CD4-positive, alpha-beta T cell (primary cell): Measurements from ENCODE around the gene PVALEF. TPM values are rescaled to one million over a fixed set of nuclear protein-coding genes. Genes with fewer than 3 reads are reported as not detected.

Experiments used
- ATAC-seq: fragments of 200-7000 bp; cut with Tn5 transposase; one replicate; pipeline ENCODE4 v1.10.0; 2022; ENCODE audit warnings: mild to moderate bottlenecking; ENCODE audit not compliant: poor library complexity
- CTCF ChIA-PET: fragments of 350-600 bp; sonication (Branson Sonifier 250); formaldehyde crosslinking; loops from one replicate; lab custom pipeline; 2021; ENCODE audit warnings: antibody characterized with exemption, inconsistent platforms; lab: Charles Lee
- POLR2A ChIA-PET: fragments of 350-600 bp; sonication (Branson Sonifier 250); formaldehyde crosslinking; loops from one replicate; lab custom pipeline; 2021; ENCODE audit warnings: antibody characterized with exemption, inconsistent platforms; lab: Charles Lee
- DNase-seq, 14 experiments: peaks; one replicate each; pipeline ENCODE4 v3.0.0-alpha.2; 2013 to 2020; ENCODE audit warnings: mixed read lengths in 2 of 14
- H3K27ac ChIP-seq, 2 donors: one replicate each; pipeline versions ENCODE4 v1.5.1 to v1.7.0; 2013; ENCODE audit warnings: low read length in 2 of 2, low read depth in 1 of 2, mild to moderate bottlenecking in 1 of 2
- H3K27me3 ChIP-seq, 2 experiments: 1 replicate in 1 of 2; 2 replicates in 1 of 2; pipeline versions ENCODE4 v1.6.1 to v1.7.0; 2013; ENCODE audit warnings: low read length in 2 of 2, control low read depth in 1 of 2, mild to moderate bottlenecking in 1 of 2, moderate library complexity in 1 of 2; ENCODE audit not compliant: insufficient read depth in 2 of 2, control insufficient read depth in 1 of 2
- H3K36me3 ChIP-seq: one replicate; pipeline ENCODE4 v1.6.1; 2013; ENCODE audit warnings: low read length, control low read depth; ENCODE audit not compliant: insufficient read depth
- H3K4me1 ChIP-seq: one replicate; pipeline ENCODE4 v1.6.1; 2013; ENCODE audit warnings: low read length, control low read depth; ENCODE audit not compliant: insufficient read depth
- H3K4me3 ChIP-seq: one replicate; pipeline ENCODE4 v1.5.1; 2013; ENCODE audit warnings: mild to moderate bottlenecking, low read length, moderate library complexity
- H3K9me3 ChIP-seq, 2 experiments: 1 replicate in 1 of 2; 2 replicates in 1 of 2; pipeline versions ENCODE4 v1.6.1 to v1.7.0; 2013; ENCODE audit warnings: low read length in 2 of 2, mild to moderate bottlenecking in 2 of 2, control low read depth in 1 of 2, moderate library complexity in 1 of 2; ENCODE audit not compliant: control insufficient read depth in 1 of 2, insufficient read depth in 1 of 2
- H3K27ac Mint-ChIP-seq: one replicate; pipeline ENCODE4 v1.8.0; 2020; ENCODE audit warnings: mixed read lengths
- H3K27me3 Mint-ChIP-seq: one replicate; pipeline ENCODE4 v1.8.0; 2021; ENCODE audit warnings: mixed read lengths
- H3K36me3 Mint-ChIP-seq: one replicate; pipeline ENCODE4 v1.8.0; 2021; ENCODE audit warnings: low read depth, mixed read lengths
- H3K4me1 Mint-ChIP-seq: one replicate; pipeline ENCODE4 v1.8.0; 2021; ENCODE audit warnings: low read depth, mixed read lengths
- H3K4me3 Mint-ChIP-seq: one replicate; pipeline ENCODE4 v1.8.0; 2020; ENCODE audit warnings: mild to moderate bottlenecking, mixed read lengths
- H3K9me3 Mint-ChIP-seq: one replicate; pipeline ENCODE4 v1.8.0; 2020; ENCODE audit warnings: mixed read lengths
- CTCF ChIP-seq: fragments of 200-600 bp; IDR thresholded peaks from one replicate; pipeline ENCODE4 v1.8.0; 2022; ENCODE audit warnings: antibody characterized with exemption, mild to moderate bottlenecking
- intact Hi-C, 2 experiments: fragments of 100-400 bp; cut with DNase I in 1 of 2; cut with micrococcal nuclease in 1 of 2; formaldehyde crosslinking; loops; one replicate each; pipeline versions ENCODE4 v1.15.1 to v1.9.0; 2023 to 2025; cut with DNase I, micrococcal nuclease
- total RNA-seq, 174 experiments: library from RNA in 2 of 174; stranded (reverse) in 2 of 174; gene quantifications; one replicate each; pipeline ENCODE4 v1.2.3 and lab custom pipeline; 2021 to 2026

PVALEF gene
- total RNA-seq, 2 experiments from 2014 or later: not detected

- POLR2A ChIA-PET: no interaction called here
- Mint-ChIP-seq H3K4me3 (no peak overlapping the region), H3K4me1 (no peaks in the 10 kb centered on the region), H3K36me3 (no peaks in the 10 kb centered on the region), H3K27me3 (no peaks in the 10 kb centered on the region), H3K9me3 (no peaks in the 10 kb centered on the region), H3K27ac (no peak overlapping the region)
- H3K27me3 ChIP-seq: no peaks in the 10 kb centered on the region
- CTCF ChIA-PET: interaction anchor here (0.8 kb wide), 1 partner anchor 24 kb away, joined by 3 read pairs; no protein-coding TSS in a partner anchor
- intact Hi-C loops: no loop called here
- no peak for TF ChIP-seq CTCF
- no peak overlapping the region for H3K4me3 ChIP-seq
- H3K36me3 ChIP-seq: no peaks in the 10 kb centered on the region
- ATAC-seq: no peak
- H3K4me1 ChIP-seq: no peaks in the 10 kb centered on the region
- no peak for DNase-seq
- no peaks in the 10 kb centered on the region for H3K9me3 ChIP-seq
- no peak overlapping the region for H3K27ac ChIP-seq
These were observed 39.7 kb upstream of the PVALEF start for GRCh38 chr17:81125573-81126081.

DNA sequence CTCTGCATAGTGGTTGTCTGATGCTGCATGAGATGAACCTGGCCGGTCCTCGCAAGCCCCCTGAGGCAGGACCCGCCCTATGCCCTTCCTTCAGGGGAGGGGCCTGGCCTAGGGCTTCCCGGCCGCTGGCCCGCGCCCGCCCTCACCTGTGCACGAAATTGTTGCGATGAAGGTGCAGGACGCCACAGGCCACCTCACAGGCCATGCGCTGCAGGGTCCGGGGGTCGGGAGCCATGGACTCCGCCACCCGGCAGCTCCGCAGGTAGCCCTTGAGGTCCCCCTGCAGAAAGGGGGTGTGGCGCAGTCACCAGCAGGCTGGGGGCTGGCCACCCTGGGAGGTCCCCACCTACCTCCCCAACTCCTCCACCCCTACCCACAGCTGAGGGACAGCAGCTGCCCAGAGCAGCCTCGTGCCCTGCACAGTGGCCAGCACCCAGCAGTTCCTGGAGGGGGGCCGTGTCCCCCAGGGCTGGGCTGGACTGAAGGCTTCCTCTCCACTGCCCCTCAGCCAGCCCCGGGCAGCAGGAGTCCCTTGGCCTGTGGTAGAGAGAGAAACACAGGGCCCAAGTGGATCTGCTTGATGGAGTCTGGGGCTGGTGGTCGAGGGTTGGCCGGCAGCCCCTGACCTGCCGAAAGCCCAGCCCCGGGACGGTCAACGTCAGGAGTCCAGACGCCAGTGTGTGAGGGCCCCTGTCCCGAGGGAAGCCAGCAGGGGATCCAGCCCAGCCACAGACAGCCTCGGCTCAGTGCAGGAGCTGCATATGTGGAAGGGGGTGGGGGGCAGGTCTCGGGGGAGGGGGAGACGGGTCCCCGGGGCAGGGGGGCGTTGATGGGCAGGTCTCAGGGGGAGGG lies 38.8 kb upstream of the PVALEF start:
- DNase-seq: no peak

GRCh38 chr17:81127133-81127455 lies 38.2 kb upstream of the PVALEF start:
- no peak overlapping the region for H3K4me3 Mint-ChIP-seq
- H3K27ac ChIP-seq: no peak overlapping the region
- no peaks in the 10 kb centered on the region for H3K27me3 ChIP-seq
- DNase-seq (no peak), ATAC-seq (no peak)
- H3K4me1 ChIP-seq: no peaks in the 10 kb centered on the region
- POLR2A ChIA-PET: no interaction called here
- no peaks in the 10 kb centered on the region for H3K27me3 Mint-ChIP-seq
- intact Hi-C loops: no loop called here
- H3K36me3 ChIP-seq: no peaks in the 10 kb centered on the region
- no peak for TF ChIP-seq CTCF
- H3K4me1 Mint-ChIP-seq: no peaks in the 10 kb centered on the region
- H3K27ac Mint-ChIP-seq: no peak overlapping the region
- H3K4me3 ChIP-seq: no peak overlapping the region
- no peaks in the 10 kb centered on the region for H3K36me3 Mint-ChIP-seq
- H3K9me3 Mint-ChIP-seq: no peaks in the 10 kb centered on the region
- H3K9me3 ChIP-seq: no peaks in the 10 kb centered on the region
- CTCF ChIA-PET: no interaction called here

More for the DNA sequence above, 38.8 kb upstream of the PVALEF start:
- ChIA-PET POLR2A (no interaction called here), CTCF (no interaction called here)
- Histone ChIP-seq H3K27ac (no peak overlapping the region), H3K4me3 (no peak overlapping the region), H3K4me1 (no peaks in the 10 kb centered on the region), H3K27me3 (no peaks in the 10 kb centered on the region), H3K36me3 (no peaks in the 10 kb centered on the region), H3K9me3 (no peaks in the 10 kb centered on the region)
- no peak for TF ChIP-seq CTCF
- no peak overlapping the region for H3K27ac Mint-ChIP-seq
- H3K4me3 Mint-ChIP-seq: no peak overlapping the region
- H3K36me3 Mint-ChIP-seq: no peaks in the 10 kb centered on the region
- ATAC-seq: no peak
- no peaks in the 10 kb centered on the region for H3K9me3 Mint-ChIP-seq
- no peaks in the 10 kb centered on the region for H3K27me3 Mint-ChIP-seq
- intact Hi-C loops: no loop called here
- H3K4me1 Mint-ChIP-seq: no peaks in the 10 kb centered on the region
